NCI-H146 treated with DMSO at 0.1 percent for 48 hours (cell line): ENCODE measurements around the gene CDC5L.

Experiments used
- DNase-seq: peaks from one replicate; lab custom pipeline; 2025; ENCODE audit not compliant: unreplicated experiment; lab: John Stamatoyannopoulos, UW

Gene CDC5L

GRCh38 chr6:44451803-44452695, 64.5 kb downstream of the CDC5L start:
- no peak for DNase-seq

GRCh38 chr6:44452725-44453124, 65.2 kb downstream of the CDC5L start:
- no peak for DNase-seq

GRCh38 chr6:44453146-44453545, 65.6 kb downstream of the CDC5L start:
- DNase-seq = no peak

- DNase-seq = no peak
Observed at GRCh38 chr6:44454198-44454597, 66.7 kb downstream of the CDC5L start.

- DNase-seq = peak; percentile 16
Observed at GRCh38 chr6:44456070-44456965, 68.8 kb downstream of the CDC5L start.

GRCh38 chr6:44456966-44457292, 69.4 kb downstream of the CDC5L start:
- no peak for DNase-seq

GRCh38 chr6:44457596-44457995, 70.1 kb downstream of the CDC5L start:
- no peak for DNase-seq

GRCh38 chr6:44458551-44458950, 71.0 kb downstream of the CDC5L start:
- no peak for DNase-seq

- no peak for DNase-seq
Observed at GRCh38 chr6:44462335-44462734, 74.8 kb downstream of the CDC5L start.

GRCh38 chr6:44462797-44463727, 75.6 kb downstream of the CDC5L start:
- DNase-seq = no peak

GRCh38 chr6:44463728-44464450, 76.4 kb downstream of the CDC5L start:
- DNase-seq = no peak

GRCh38 chr6:44464527-44465310, 77.2 kb downstream of the CDC5L start:
- DNase-seq = no peak

- DNase-seq = no peak
Observed at GRCh38 chr6:44466955-44467354, 79.4 kb downstream of the CDC5L start.

- no peak for DNase-seq
Observed at GRCh38 chr6:44468835-44469234, 81.3 kb downstream of the CDC5L start.

GRCh38 chr6:44470115-44470464, 82.6 kb downstream of the CDC5L start:
- DNase-seq = peak; percentile 95

- DNase-seq = no peak
Observed at GRCh38 chr6:44470746-44471145, 83.2 kb downstream of the CDC5L start.

- DNase-seq = no peak
Observed at GRCh38 chr6:44471271-44471981, 83.9 kb downstream of the CDC5L start.

- no peak for DNase-seq
Observed at GRCh38 chr6:44472250-44472945, 84.9 kb downstream of the CDC5L start.
